ENCODE measurements around the gene PLD1. TPM values are rescaled to one million over a fixed set of nuclear protein-coding genes. Genes with fewer than 3 reads are reported as not detected.
A peak's percentile ranks its signal among the peaks of the same experiment; 100 is the strongest.
"Not testable (repeated sequence)": the region's sequence is repeated elsewhere in the genome, so short reads cannot be mapped to it uniquely, and the experiment has no call there.

The PLD1 gene, protein sequence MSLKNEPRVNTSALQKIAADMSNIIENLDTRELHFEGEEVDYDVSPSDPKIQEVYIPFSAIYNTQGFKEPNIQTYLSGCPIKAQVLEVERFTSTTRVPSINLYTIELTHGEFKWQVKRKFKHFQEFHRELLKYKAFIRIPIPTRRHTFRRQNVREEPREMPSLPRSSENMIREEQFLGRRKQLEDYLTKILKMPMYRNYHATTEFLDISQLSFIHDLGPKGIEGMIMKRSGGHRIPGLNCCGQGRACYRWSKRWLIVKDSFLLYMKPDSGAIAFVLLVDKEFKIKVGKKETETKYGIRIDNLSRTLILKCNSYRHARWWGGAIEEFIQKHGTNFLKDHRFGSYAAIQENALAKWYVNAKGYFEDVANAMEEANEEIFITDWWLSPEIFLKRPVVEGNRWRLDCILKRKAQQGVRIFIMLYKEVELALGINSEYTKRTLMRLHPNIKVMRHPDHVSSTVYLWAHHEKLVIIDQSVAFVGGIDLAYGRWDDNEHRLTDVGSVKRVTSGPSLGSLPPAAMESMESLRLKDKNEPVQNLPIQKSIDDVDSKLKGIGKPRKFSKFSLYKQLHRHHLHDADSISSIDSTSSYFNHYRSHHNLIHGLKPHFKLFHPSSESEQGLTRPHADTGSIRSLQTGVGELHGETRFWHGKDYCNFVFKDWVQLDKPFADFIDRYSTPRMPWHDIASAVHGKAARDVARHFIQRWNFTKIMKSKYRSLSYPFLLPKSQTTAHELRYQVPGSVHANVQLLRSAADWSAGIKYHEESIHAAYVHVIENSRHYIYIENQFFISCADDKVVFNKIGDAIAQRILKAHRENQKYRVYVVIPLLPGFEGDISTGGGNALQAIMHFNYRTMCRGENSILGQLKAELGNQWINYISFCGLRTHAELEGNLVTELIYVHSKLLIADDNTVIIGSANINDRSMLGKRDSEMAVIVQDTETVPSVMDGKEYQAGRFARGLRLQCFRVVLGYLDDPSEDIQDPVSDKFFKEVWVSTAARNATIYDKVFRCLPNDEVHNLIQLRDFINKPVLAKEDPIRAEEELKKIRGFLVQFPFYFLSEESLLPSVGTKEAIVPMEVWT
- polyA plus RNA-seq (ENCODE audit: insufficient read length): 11.7 TPM

GRCh38 chr3:171809861-171810628, at the start of gene PLD1:
PLD1 (minus strand) TSS chr3:171810483; CDS start chr3:171738051, 72,432 bp downstream.
- DNase-seq: peak; percentile 82

GRCh38 chr3:171858770-171859169, 48.5 kb upstream of the PLD1 start:
- DNase-seq: not testable (repeated sequence)

DNA sequence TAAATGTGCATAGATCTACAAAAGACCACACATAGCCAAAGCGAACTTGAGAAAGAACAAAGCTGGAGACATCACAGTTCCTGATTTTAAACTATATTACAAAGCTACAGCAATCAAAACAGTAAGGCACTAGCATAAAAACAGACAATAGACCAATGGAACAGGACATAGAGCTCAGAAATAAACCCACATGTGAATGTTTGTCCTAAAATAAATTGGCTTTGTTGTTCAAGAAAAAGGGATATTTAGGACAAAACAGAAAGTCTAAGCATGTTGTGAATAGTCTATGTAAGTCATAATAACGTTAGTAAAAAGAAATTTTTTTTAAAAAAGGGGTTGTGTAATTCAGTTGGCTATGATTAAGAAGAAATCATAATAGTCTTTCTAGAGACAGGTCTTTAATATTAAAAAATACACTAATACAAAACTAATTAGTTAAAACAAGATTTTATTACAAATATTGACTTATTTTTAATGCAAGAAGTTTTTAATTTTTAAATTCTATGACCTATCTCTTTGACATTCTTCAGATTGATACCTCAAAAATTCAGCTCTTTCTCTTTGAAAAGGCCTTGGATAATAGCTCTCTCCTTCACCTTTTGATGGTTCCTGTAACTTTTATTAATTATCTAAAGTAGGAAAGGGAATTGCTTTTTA, 44.5 kb upstream of the PLD1 start:
- DNase-seq: no peak

- no peak for DNase-seq
Measured at GRCh38 chr3:171851660-171852058, 41.4 kb upstream of the PLD1 start.

- DNase-seq: no peak
Measured at GRCh38 chr3:171850960-171851659, 40.8 kb upstream of the PLD1 start.

DNA sequence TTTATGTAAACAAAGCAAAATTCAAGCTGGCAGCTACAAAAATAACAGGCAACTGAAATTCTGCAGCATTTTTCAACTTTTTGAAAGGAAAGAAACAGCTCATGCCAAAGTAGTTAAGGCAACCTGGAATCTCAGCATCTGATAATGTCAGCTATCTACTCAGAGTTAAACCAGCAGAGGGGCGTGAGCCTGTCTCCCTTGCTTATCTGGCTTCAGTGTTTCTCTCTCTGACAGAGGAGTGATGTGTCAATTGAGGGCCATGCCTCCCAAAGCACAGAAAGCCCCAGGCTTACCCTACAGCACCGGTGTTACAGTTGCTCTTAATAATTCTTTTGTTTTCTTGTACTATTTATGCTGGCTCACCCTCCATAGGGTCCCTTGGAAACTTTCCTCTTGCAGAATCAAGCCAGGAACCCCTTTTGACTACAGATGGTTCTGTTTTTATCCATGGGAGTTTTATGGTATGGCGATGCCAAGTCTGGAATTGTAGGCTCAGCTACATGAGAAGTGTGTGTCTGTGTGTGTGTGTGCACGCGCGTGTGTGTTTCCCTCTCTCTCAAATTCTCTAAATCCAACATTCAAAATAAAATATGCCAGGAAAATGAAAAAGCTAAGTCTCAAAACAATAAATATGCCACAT, 40.2 kb upstream of the PLD1 start:
- DNase-seq: no peak

DNA sequence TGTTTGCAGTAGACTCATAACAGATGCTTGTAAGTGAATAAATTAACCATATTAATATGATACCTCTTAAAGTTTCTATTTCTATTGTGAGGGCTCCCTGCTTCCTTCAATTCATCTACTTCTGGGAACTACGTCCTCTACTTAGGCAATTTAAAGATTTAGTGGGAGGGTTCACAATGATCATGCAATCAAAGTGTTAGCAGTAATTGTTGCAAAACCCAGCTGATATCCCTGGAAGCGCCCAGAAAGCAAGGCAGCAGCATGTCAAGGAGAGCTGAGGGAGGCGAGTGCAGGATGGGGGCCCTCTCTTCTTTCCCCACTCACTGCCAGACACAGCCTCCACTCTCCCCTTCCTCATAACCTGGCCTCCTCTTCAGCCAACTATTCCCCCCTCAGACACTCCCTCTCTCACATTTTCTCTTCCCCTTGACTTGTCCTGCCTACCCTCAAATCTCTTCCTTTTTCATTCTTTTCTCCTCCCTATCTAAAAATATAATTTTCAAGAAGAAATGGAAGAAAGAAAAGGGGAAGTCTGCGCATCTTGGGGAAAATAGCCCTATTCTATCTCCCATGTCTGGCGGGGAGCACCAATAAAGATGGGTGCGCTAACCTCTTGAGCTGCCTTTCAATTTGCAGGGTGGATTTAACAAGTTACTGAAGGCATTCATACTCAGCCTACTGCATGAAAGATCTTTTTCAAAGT, 39.5 kb upstream of the PLD1 start:
- no peak for DNase-seq

DNA sequence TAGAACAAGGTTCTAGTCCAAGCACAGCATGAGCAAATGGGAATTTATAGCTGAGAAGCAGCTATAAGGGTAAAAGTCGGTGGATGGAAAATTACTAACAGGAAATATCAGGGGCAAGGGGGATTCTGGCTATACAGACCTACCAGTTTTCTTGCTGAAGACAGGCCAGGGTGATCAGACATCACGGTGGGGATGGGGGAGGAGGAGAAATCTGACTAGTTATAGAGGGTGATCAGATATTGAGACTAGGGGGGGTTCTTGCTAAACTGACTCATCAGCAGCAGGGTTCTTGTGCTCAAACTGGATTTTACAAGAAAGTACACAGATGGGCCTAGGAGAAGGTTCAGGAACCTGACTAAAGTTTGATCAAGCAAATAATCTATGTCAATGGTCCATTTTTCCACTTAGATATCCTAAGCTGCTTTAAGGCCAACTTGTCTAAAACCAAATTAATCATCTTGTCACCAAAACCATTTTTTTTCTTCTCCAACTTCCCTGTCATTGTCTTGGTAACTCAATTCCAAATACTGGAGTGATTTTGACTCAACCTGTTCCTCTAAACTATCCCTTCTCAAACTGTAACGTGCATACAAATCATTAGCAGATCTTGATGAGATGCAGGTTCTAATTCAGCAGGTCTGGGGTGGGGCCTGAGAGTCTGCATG, 37.4 kb upstream of the PLD1 start:
- DNase-seq: no peak

- DNase-seq: no peak
Measured at GRCh38 chr3:171847133-171847532, 36.9 kb upstream of the PLD1 start.

- DNase-seq: no peak
Measured at GRCh38 chr3:171846597-171846996, 36.3 kb upstream of the PLD1 start.

DNA sequence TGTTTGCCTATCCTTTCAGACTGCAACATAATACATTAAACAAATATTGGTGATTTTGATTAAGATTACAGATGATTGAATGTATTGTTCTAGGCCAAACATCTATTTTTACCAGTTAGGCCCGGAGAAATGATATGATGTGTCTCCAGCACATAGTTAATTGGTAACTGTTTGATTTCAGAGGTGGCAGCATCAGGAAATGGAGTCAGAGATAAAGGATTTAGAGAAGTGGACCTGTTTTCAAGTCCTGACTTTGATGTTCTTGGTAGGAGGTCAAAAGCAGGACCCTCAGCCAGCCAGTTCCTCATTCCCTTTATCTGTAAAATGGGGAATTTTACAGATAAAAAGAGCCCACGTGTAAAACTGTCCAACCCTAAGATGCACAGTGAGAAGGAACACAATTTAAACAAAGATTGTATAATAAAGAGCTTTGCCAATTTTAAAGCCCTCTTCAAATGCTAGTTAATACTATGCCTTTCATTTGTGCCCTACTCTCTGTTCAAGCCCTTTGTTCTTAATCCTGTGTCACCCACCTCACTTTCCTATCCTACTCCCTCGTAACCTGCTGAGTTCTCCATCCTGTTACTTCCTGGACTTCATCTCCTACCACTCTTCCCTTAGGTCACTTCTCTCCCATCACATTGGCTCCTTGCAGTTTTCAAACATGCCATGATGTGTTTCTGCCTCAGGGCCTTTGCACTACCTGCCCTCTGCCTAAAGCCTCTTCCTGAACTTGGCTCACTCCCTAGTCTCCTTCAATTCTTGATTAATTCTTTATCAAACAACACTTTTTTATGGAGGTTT, 35.4 kb upstream of the PLD1 start:
- no peak for DNase-seq

DNA sequence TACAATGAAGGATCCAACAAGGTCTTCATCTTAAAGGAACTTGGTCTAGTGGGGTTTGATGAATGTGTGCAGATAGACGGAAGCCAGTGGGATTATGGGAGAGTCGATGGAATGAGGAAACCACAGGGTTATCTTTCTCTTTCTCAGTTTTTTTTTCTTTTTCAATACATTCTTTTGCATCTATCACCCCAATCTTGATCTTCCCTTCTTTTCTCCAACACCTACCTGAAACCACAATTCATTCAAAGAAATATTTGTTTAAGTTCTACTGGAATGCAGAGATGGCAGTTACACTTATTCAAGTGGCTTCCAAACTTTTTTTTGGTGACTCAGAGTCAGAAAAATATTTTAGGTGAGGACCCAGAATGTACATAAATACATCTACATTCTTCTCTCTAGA, 34.6 kb upstream of the PLD1 start:
- DNase-seq: no peak

GRCh38 chr3:171842864-171843518, 32.7 kb upstream of the PLD1 start, which contains the start of gene TMEM212:
TMEM212 (plus strand) TSS chr3:171843349; CDS start chr3:171843384, 35 bp downstream.
- no peak for DNase-seq

DNA sequence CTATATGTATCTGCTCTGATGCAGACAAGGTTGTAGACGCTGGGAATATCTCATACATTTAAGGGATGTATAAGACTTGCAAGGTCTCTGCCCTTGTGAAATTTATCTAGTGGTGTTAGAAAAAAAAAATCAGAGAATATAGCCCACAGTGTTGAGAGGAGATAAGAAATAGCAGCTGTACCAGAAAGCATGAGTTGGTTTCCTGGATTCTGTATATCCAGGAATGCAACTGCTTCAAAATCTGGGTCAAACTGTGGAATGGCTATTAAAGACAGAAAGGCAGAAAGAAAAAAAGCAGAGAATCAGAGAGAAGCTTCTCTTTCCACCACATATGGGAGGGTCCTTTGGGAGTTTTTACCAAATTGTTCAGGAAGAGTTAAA, 31.3 kb upstream of the PLD1 start:
- no peak for DNase-seq

- no peak for DNase-seq
Measured at GRCh38 chr3:171840811-171841619, 30.7 kb upstream of the PLD1 start.

- DNase-seq: no peak
Measured at GRCh38 chr3:171840445-171840810, 30.1 kb upstream of the PLD1 start.

DNA sequence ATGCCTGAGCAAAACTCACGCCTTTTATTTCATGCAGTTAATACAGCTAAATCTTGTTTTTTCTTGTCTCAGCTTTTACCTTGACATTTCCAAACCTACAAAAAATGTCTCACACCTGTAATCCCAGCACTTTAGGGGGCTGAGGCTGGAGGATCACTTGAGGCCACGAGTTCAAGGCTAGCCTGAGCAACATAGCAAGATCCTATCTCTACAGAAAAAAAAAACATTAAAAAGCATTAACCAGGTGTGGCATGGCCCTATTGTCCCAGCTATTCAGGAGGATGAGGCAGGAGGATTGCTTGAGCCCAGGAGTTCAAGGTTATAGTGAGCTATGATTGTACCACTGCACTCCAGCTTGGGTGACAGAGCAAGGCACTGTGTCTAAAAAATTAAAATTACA, 29.0 kb upstream of the PLD1 start:
- DNase-seq: no peak

Measured in hindlimb muscle (tissue), 1 donor.